Natural killer cell (primary cell): ENCODE data around the gene NREP. TPM values are rescaled to one million over a fixed set of nuclear protein-coding genes. Genes with fewer than 3 reads are reported as not detected.

ENCODE experiments used
- ATAC-seq, 3 donors: fragments of 150-1000 bp in 2 of 3; fragments of 200-7000 bp in 1 of 3; cut with Tn5 transposase; 1 replicate in 1 of 3; 2 replicates in 2 of 3; pipeline ENCODE4 v1.10.0; 2021; ENCODE audit warnings: mild to moderate bottlenecking in 2 of 3, moderate library complexity in 2 of 3
- DNase-seq, 2 donors: peaks; one replicate each; pipeline versions ENCODE4 v3.0.0 to v3.0.0-alpha.2; 2013 to 2021; ENCODE audit warnings: mixed read lengths in 1 of 2
- H3K27ac ChIP-seq: one replicate; pipeline ENCODE4 v1.5.1; 2013; ENCODE audit warnings: mild to moderate bottlenecking, low read length
- H3K27me3 ChIP-seq: one replicate; pipeline ENCODE4 v1.6.1; 2013; ENCODE audit warnings: low read length; ENCODE audit not compliant: control insufficient read depth, insufficient read depth
- H3K36me3 ChIP-seq: one replicate; pipeline ENCODE4 v1.6.1; 2013; ENCODE audit warnings: low read length; ENCODE audit not compliant: control insufficient read depth, insufficient read depth
- H3K4me1 ChIP-seq: one replicate; pipeline ENCODE4 v1.6.1; 2013; ENCODE audit warnings: low read length; ENCODE audit not compliant: control insufficient read depth, insufficient read depth
- H3K4me3 ChIP-seq: one replicate; pipeline ENCODE4 v1.5.1; 2013; ENCODE audit warnings: low read length
- H3K9me3 ChIP-seq: one replicate; pipeline ENCODE4 v1.6.1; 2013; ENCODE audit warnings: low read length; ENCODE audit not compliant: control insufficient read depth, insufficient read depth
- H3K27ac Mint-ChIP-seq, 2 donors: one replicate each; pipeline ENCODE4 v1.8.0; 2022; ENCODE audit warnings: mild to moderate bottlenecking in 2 of 2, mixed read lengths in 2 of 2, moderate library complexity in 1 of 2
- H3K27me3 Mint-ChIP-seq, 2 donors: one replicate each; pipeline ENCODE4 v1.8.0; 2022; ENCODE audit warnings: low read depth in 2 of 2, mixed read lengths in 2 of 2
- H3K36me3 Mint-ChIP-seq: one replicate; pipeline ENCODE4 v1.8.0; 2022; ENCODE audit warnings: mixed read lengths
- H3K4me1 Mint-ChIP-seq, 2 donors: one replicate each; pipeline ENCODE4 v1.8.0; 2022; ENCODE audit warnings: mixed read lengths in 2 of 2
- H3K4me3 Mint-ChIP-seq: one replicate; pipeline ENCODE4 v1.8.0; 2022; ENCODE audit warnings: mild to moderate bottlenecking, moderate library complexity, mixed read lengths
- H3K9me3 Mint-ChIP-seq, 2 donors: one replicate each; pipeline ENCODE4 v1.8.0; 2022; ENCODE audit warnings: mixed read lengths in 2 of 2
- CTCF ChIP-seq: fragments of 200-600 bp; IDR thresholded peaks from one replicate; pipeline ENCODE4 v1.8.0; 2022; ENCODE audit warnings: antibody characterized with exemption
- WGBS: methylation state at CpG from one replicate; pipeline ENCODE4 v1.1.7; 2013; ENCODE audit warnings: missing lambda C conversion rate; ENCODE audit not compliant: insufficient coverage; 5-methylcytosine and 5-hydroxymethylcytosine counted together
- intact Hi-C: fragments of 100-400 bp; cut with micrococcal nuclease; formaldehyde crosslinking; loops from one replicate; pipeline ENCODE4 v1.14.2; 2022
- total RNA-seq, 4 donors: library from RNA; stranded (reverse); fragments of 120-200 nt in 1 of 4; gene quantifications; one replicate each; pipeline versions ENCODE4 v1.2.3 to v1.2.4, GENCODE V29; 2013 to 2022

NREP gene
- total RNA-seq, 3 donors from 2014 or later (not counting 1 experiment from before 2014, with no cell fraction given) = 7.6 to 9.9 (median 8.4) TPM

- intact Hi-C loops = no loop called here
- no peak for TF ChIP-seq CTCF
- H3K27ac ChIP-seq = no peak overlapping the region
- H3K4me1 Mint-ChIP-seq = peaks cover 16 to 24% of the 10 kb centered on the region in 2 donors
- no peaks in the 10 kb centered on the region for H3K9me3 Mint-ChIP-seq
- no peak for ATAC-seq
- no peaks in the 10 kb centered on the region for H3K27me3 ChIP-seq
- H3K27ac Mint-ChIP-seq = peak overlapping the region in 1 of 2 donors; percentile 16
- H3K36me3 Mint-ChIP-seq = no peaks in the 10 kb centered on the region
- no peaks in the 10 kb centered on the region for H3K27me3 Mint-ChIP-seq
- H3K9me3 ChIP-seq = no peaks in the 10 kb centered on the region
- DNase-seq = no peak
- 68% methylated on average over 8 of the region's 8 CpGs for WGBS
- H3K4me3 Mint-ChIP-seq = peak overlapping the region; percentile 45
- peaks cover 4% of the 10 kb centered on the region for H3K4me1 ChIP-seq
- H3K36me3 ChIP-seq = no peaks in the 10 kb centered on the region
- no peak overlapping the region for H3K4me3 ChIP-seq
Measured at GRCh38 chr5:111755345-111755941, 1.6 kb downstream of the NREP start.

- no peaks in the 10 kb centered on the region for H3K36me3 ChIP-seq
- 83% methylated on average over 2 of the region's 3 CpGs for WGBS
- H3K27ac Mint-ChIP-seq = no peak overlapping the region
Measured at GRCh38 chr5:111753884-111754589, 3.0 kb downstream of the NREP start.

DNA sequence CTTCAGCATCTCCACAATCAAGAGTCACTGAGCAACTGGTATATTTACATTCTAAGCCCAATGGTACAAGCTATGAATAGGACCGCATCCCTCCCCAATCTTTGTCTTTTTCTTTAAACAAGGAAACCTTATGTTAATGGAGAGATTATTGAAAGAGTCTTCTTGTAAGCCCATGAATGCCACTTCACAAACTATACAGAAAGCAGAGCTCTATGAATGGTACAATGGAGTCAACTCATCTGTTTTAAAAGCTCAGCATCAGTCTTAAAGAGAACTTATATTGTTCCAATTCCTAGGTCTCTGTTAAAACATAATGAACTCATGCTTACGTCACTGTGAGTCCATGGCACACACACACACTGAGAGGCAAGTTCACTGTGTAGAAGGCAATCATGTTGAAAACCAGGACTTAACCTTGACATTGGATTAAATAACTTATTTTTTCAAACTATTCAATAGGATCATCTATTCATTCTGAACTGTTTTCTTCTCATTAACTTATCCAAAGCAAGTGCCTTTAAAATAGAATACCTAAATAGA lies 4.5 kb downstream of the NREP start:
- intact Hi-C loops = no loop called here
- Mint-ChIP-seq H3K36me3 (no peaks in the 10 kb centered on the region), H3K27me3 (no peaks in the 10 kb centered on the region), H3K9me3 (no peaks in the 10 kb centered on the region), H3K27ac (no peak overlapping the region), H3K4me1 (peaks cover 8 to 21% of the 10 kb centered on the region in 2 donors), H3K4me3 (no peak overlapping the region)
- WGBS = 100% methylated on average over 1 of the region's 2 CpGs
- Histone ChIP-seq H3K9me3 (no peaks in the 10 kb centered on the region), H3K4me1 (no peaks in the 10 kb centered on the region), H3K27ac (no peak overlapping the region), H3K4me3 (no peak overlapping the region), H3K27me3 (no peaks in the 10 kb centered on the region), H3K36me3 (no peaks in the 10 kb centered on the region)
- ATAC-seq = no peak
- no peak for TF ChIP-seq CTCF
- no peak for DNase-seq

More at GRCh38 chr5:111753884-111754589, 3.0 kb downstream of the NREP start:
- Mint-ChIP-seq H3K36me3 (no peaks in the 10 kb centered on the region), H3K4me3 (no peak overlapping the region), H3K9me3 (no peaks in the 10 kb centered on the region), H3K4me1 (peaks cover 16 to 24% of the 10 kb centered on the region in 2 donors), H3K27me3 (no peaks in the 10 kb centered on the region)
- Histone ChIP-seq H3K27me3 (no peaks in the 10 kb centered on the region), H3K4me1 (peaks cover 4% of the 10 kb centered on the region), H3K27ac (no peak overlapping the region), H3K9me3 (no peaks in the 10 kb centered on the region), H3K4me3 (no peak overlapping the region)
- TF ChIP-seq CTCF = no peak
- intact Hi-C loops = no loop called here
- no peak for ATAC-seq
- DNase-seq = no peak
